Neural cell (in vitro differentiated cells): Measurements from ENCODE around the gene PLEKHG5. TPM values are rescaled to one million over a fixed set of nuclear protein-coding genes. Genes with fewer than 3 reads are reported as not detected.

Experiments used
- H2AFZ ChIP-seq: fragments of 200-600, 300-800 bp; sonication (generic), shearing (Covaris generic); 2 replicates; pipeline ENCODE4 v1.6.0; 2014; ENCODE audit warnings: low read depth, mild to moderate bottlenecking, antibody characterized with exemption, low read length, moderate library complexity
- H3F3A ChIP-seq: fragments of 200-600 bp; shearing (Covaris generic); 2 replicates; pipeline ENCODE4 v1.6.1; 2016; ENCODE audit warnings: mild to moderate bottlenecking, moderate library complexity, mixed read lengths, antibody characterized with exemption, low read length; ENCODE audit not compliant: insufficient read depth, poor library complexity, severe bottlenecking
- H3K27ac ChIP-seq: fragments of 200-600, 300-800 bp; sonication (generic), shearing (Covaris generic); 2 replicates; pipeline ENCODE4 v1.5.1; 2014; ENCODE audit warnings: mild to moderate bottlenecking, low read length, moderate library complexity
- H3K27me3 ChIP-seq: fragments of 300-800, 200-600 bp; sonication (generic), shearing (Covaris generic); 2 replicates; pipeline ENCODE4 v1.6.0; 2014; ENCODE audit warnings: mild to moderate bottlenecking, low read depth, low read length, moderate library complexity; ENCODE audit not compliant: insufficient read depth
- H3K36me3 ChIP-seq: fragments of 300-800, 200-600 bp; sonication (generic), shearing (Covaris generic); 2 replicates; pipeline ENCODE4 v1.5.1; 2014; ENCODE audit warnings: mild to moderate bottlenecking, antibody characterized with exemption, low read length, moderate library complexity; ENCODE audit not compliant: insufficient read depth
- H3K4me2 ChIP-seq: fragments of 300-800, 200-600 bp; sonication (generic), shearing (Covaris generic); 2 replicates; pipeline ENCODE4 v1.6.0; 2014; ENCODE audit warnings: mild to moderate bottlenecking, low read length
- H3K4me3 ChIP-seq: fragments of 300-800, 200-600 bp; sonication (generic), shearing (Covaris generic); 2 replicates; pipeline ENCODE4 v1.5.1; 2014; ENCODE audit warnings: mild to moderate bottlenecking, low read length, moderate library complexity
- H3K79me2 ChIP-seq: fragments of 200-600 bp; shearing (Covaris generic); replicated peaks from 2 replicates; pipeline ENCODE4 v1.6.0; 2014; ENCODE audit warnings: mild to moderate bottlenecking, low read length, moderate library complexity; ENCODE audit not compliant: insufficient read depth
- H3K9ac ChIP-seq: fragments of 300-800, 200-600 bp; sonication (generic), shearing (Covaris generic); 2 replicates; pipeline ENCODE4 v1.6.1; 2016; ENCODE audit warnings: mild to moderate bottlenecking, low read length, mixed read lengths
- H3K9me2 ChIP-seq: fragments of 200-600 bp; shearing (Covaris generic); 2 replicates; pipeline ENCODE4 v1.6.1; 2016; ENCODE audit warnings: mild to moderate bottlenecking, low read length, mixed read lengths; ENCODE audit not compliant: insufficient read depth
- H3K9me3 ChIP-seq: fragments of 200-600, 300-800 bp; sonication (generic), shearing (Covaris generic); 2 replicates; pipeline ENCODE4 v1.6.1; 2016; ENCODE audit warnings: mild to moderate bottlenecking, mixed run types, low read length, moderate library complexity, mixed read lengths
- H4K20me1 ChIP-seq: fragments of 200-600 bp; shearing (Covaris generic); 2 replicates; pipeline ENCODE4 v1.6.1; 2016; ENCODE audit warnings: mild to moderate bottlenecking, mixed run types; ENCODE audit not compliant: insufficient read depth
- EP300 ChIP-seq: fragments of 450-650 bp; conservative IDR thresholded peaks from 2 replicates; pipeline ENCODE4 v1.6.1; 2014; ENCODE audit warnings: antibody characterized with exemption, mild to moderate bottlenecking, moderate library complexity; ENCODE audit not compliant: poor library complexity, severe bottlenecking
- EZH2 ChIP-seq: fragments of 200-600, 300-800 bp; shearing (Covaris generic), sonication (generic); IDR thresholded peaks from 2 replicates; pipeline ENCODE4 v1.6.1; 2014; ENCODE audit warnings: antibody characterized with exemption, low read length, borderline replicate concordance, mild to moderate bottlenecking; ENCODE audit not compliant: insufficient read depth, poor library complexity, severe bottlenecking
- MXI1 ChIP-seq: fragments of 450-650 bp; conservative IDR thresholded peaks from 2 replicates; pipeline ENCODE4 v1.6.1; 2014; ENCODE audit warnings: antibody characterized with exemption, mild to moderate bottlenecking; ENCODE audit not compliant: poor library complexity, severe bottlenecking
- POLR2AphosphoS5 ChIP-seq: IDR thresholded peaks from 2 replicates; pipeline ENCODE4 v1.6.1; 2012
- REST ChIP-seq: IDR thresholded peaks from 2 replicates; pipeline ENCODE4 v1.6.1; 2012; ENCODE audit warnings: borderline replicate concordance
- SMC3 ChIP-seq: fragments of 450-650 bp; conservative IDR thresholded peaks from 2 replicates; pipeline ENCODE4 v1.6.1; 2014; ENCODE audit warnings: antibody characterized with exemption, mild to moderate bottlenecking, moderate library complexity; ENCODE audit not compliant: poor library complexity
- TAF1 ChIP-seq: IDR thresholded peaks from 2 replicates; pipeline ENCODE4 v1.6.1; 2012; ENCODE audit warnings: low read depth
- polyA plus RNA-seq: library from polyadenylated mRNA; depleted of rRNA; stranded (reverse); fragments of >200 nt; gene quantifications from 2 replicates; pipeline ENCODE4 v1.2.3, GENCODE V29; 2014
- TF ChIP-seq, protein P1 (sequence below): fragments of 450-650 bp; IDR thresholded peaks from 2 replicates; pipeline ENCODE4 v1.5.1; 2014; ENCODE audit warnings: antibody characterized with exemption, mild to moderate bottlenecking, moderate library complexity; ENCODE audit not compliant: poor library complexity, severe bottlenecking

Gene PLEKHG5
- polyA plus RNA-seq, 1 donor from 2014 or later = 24.0 TPM

GRCh38 chr1:6426277-6426971 is 65.0 kb downstream of the PLEKHG5 start:
- Histone ChIP-seq H3K36me3 (no peaks in the 10 kb centered on the region), H3K27ac (no peak overlapping the region), H3K4me2 (no peak overlapping the region), H3K27me3 (peaks cover 50% of the 10 kb centered on the region), H4K20me1 (no peaks in the 10 kb centered on the region), H2AFZ (no peak overlapping the region), H3K79me2 (no peaks in the 10 kb centered on the region), H3K4me3 (no peak overlapping the region), H3K9me2 (no peaks in the 10 kb centered on the region), H3K9me3 (no peaks in the 10 kb centered on the region), H3F3A (no peaks in the 10 kb centered on the region), H3K9ac (no peak overlapping the region)
- TF ChIP-seq EP300 (no peak), TAF1 (no peak), SMC3 (no peak), REST (no peak), EZH2 (no peak), POLR2AphosphoS5 (no peak)
- TF ChIP-seq, protein P1, sequence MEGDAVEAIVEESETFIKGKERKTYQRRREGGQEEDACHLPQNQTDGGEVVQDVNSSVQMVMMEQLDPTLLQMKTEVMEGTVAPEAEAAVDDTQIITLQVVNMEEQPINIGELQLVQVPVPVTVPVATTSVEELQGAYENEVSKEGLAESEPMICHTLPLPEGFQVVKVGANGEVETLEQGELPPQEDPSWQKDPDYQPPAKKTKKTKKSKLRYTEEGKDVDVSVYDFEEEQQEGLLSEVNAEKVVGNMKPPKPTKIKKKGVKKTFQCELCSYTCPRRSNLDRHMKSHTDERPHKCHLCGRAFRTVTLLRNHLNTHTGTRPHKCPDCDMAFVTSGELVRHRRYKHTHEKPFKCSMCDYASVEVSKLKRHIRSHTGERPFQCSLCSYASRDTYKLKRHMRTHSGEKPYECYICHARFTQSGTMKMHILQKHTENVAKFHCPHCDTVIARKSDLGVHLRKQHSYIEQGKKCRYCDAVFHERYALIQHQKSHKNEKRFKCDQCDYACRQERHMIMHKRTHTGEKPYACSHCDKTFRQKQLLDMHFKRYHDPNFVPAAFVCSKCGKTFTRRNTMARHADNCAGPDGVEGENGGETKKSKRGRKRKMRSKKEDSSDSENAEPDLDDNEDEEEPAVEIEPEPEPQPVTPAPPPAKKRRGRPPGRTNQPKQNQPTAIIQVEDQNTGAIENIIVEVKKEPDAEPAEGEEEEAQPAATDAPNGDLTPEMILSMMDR = no peak

DNA sequence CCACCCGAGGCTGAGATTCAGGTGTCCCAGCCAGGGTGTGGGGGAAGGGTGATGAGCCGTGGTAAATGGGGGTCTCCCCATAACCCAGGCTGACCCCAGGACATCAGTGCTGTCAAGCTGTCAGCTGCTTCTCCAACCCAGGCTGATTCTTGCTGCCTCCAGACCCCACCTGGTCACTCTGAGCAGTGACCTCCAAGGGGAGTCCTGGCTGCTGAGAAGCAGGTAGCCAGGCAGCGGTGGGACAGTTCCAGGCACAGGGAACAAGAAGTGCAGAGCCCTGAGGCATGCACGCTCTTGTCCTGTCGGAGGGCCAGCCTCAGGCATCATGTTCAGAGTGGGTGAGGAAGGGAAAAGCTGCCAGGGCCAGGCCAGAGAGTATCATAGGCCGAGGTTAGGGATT is 65.8 kb downstream of the PLEKHG5 start:
- no peak overlapping the region for H3K4me2 ChIP-seq
- no peak overlapping the region for H3K4me3 ChIP-seq
- H3K9ac ChIP-seq = no peak overlapping the region
- peaks cover 57% of the 10 kb centered on the region for H3K27me3 ChIP-seq
- H3K9me3 ChIP-seq = no peaks in the 10 kb centered on the region
- TF ChIP-seq EP300 (no peak), TAF1 (no peak), REST (no peak), MXI1 (no peak)
- TF ChIP-seq, protein P1 = no peak
- no peaks in the 10 kb centered on the region for H3K9me2 ChIP-seq
- H3K27ac ChIP-seq = no peak overlapping the region
- no peaks in the 10 kb centered on the region for H3K79me2 ChIP-seq
- no peak overlapping the region for H2AFZ ChIP-seq
- H3K36me3 ChIP-seq = no peaks in the 10 kb centered on the region
- H4K20me1 ChIP-seq = no peaks in the 10 kb centered on the region
- H3F3A ChIP-seq = no peaks in the 10 kb centered on the region
